Measurements from ENCODE around the gene UNC13A. TPM values are rescaled to one million over a fixed set of nuclear protein-coding genes. Genes with fewer than 3 reads are reported as not detected.

UNC13A gene
- total and polyA plus RNA-seq, 2 of the 13 experiments (the other 11 are each of a cell fraction or from before 2014, with no cell fraction given) = 0.11 to 0.45 TPM

GRCh38 chr19:17655751-17656472 lies 32.2 kb downstream of the UNC13A start (continued):
- TF ChIP-seq ZNF556 (CRISPR knock-in tag; IDR thresholded peaks at IDR 0.05; ENCODE audit: borderline replicate concordance) = no peak
- TF ChIP-seq GABPB1 (CRISPR knock-in tag; IDR thresholded peaks at IDR 0.05) = peak; percentile 47; the same call in 1 of the 2 replicates
- TF ChIP-seq ZFP91 (CRISPR knock-in tag; IDR thresholded peaks at IDR 0.05; ENCODE audit: borderline replicate concordance) = peak; percentile 11; the same call in 1 of the 2 replicates
- no peak for TF ChIP-seq ZBTB42 (CRISPR knock-in tag; IDR thresholded peaks at IDR 0.05)
- peak; percentile 84 for TF ChIP-seq HNF4A (CRISPR knock-in tag; IDR thresholded peaks at IDR 0.05)
- no peak for TF ChIP-seq ZNF121 (CRISPR knock-in tag; IDR thresholded peaks at IDR 0.05)
- TF ChIP-seq, protein P1, sequence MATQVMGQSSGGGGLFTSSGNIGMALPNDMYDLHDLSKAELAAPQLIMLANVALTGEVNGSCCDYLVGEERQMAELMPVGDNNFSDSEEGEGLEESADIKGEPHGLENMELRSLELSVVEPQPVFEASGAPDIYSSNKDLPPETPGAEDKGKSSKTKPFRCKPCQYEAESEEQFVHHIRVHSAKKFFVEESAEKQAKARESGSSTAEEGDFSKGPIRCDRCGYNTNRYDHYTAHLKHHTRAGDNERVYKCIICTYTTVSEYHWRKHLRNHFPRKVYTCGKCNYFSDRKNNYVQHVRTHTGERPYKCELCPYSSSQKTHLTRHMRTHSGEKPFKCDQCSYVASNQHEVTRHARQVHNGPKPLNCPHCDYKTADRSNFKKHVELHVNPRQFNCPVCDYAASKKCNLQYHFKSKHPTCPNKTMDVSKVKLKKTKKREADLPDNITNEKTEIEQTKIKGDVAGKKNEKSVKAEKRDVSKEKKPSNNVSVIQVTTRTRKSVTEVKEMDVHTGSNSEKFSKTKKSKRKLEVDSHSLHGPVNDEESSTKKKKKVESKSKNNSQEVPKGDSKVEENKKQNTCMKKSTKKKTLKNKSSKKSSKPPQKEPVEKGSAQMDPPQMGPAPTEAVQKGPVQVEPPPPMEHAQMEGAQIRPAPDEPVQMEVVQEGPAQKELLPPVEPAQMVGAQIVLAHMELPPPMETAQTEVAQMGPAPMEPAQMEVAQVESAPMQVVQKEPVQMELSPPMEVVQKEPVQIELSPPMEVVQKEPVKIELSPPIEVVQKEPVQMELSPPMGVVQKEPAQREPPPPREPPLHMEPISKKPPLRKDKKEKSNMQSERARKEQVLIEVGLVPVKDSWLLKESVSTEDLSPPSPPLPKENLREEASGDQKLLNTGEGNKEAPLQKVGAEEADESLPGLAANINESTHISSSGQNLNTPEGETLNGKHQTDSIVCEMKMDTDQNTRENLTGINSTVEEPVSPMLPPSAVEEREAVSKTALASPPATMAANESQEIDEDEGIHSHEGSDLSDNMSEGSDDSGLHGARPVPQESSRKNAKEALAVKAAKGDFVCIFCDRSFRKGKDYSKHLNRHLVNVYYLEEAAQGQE (IDR thresholded peaks at IDR 0.05; ENCODE audit: borderline replicate concordance in 1 of 2, low read depth in 1 of 2, low read length in 2 of 2) = no peak
- TF ChIP-seq ZNF484 (CRISPR knock-in tag; IDR thresholded peaks at IDR 0.05; ENCODE audit: borderline replicate concordance, low read depth) = no peak
- TF ChIP-seq RBM39 (IDR thresholded peaks at IDR 0.05; ENCODE audit: low read depth, low read length, poor library complexity, severe bottlenecking) = no peak
- no peak for TF ChIP-seq SMAD3 (CRISPR knock-in tag; IDR thresholded peaks at IDR 0.05)
- no peak for TF ChIP-seq CCAR2 (optimal IDR thresholded peaks at IDR 0.05; ENCODE audit: low read depth, low read length)
- TF ChIP-seq, protein P2, sequence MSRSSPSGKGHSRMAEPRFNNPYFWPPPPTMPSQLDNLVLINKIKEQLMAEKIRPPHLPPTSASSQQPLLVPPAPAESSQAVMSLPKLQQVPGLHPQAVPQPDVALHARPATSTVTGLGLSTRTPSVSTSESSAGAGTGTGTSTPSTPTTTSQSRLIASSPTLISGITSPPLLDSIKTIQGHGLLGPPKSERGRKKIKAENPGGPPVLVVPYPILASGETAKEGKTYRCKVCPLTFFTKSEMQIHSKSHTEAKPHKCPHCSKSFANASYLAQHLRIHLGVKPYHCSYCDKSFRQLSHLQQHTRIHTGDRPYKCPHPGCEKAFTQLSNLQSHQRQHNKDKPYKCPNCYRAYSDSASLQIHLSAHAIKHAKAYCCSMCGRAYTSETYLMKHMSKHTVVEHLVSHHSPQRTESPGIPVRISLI (CRISPR knock-in tag; IDR thresholded peaks at IDR 0.05; ENCODE audit: borderline replicate concordance) = 0 out of 2 replicates have a peak, but pooled peaks have one; percentile 13
- TF ChIP-seq, protein P3, sequence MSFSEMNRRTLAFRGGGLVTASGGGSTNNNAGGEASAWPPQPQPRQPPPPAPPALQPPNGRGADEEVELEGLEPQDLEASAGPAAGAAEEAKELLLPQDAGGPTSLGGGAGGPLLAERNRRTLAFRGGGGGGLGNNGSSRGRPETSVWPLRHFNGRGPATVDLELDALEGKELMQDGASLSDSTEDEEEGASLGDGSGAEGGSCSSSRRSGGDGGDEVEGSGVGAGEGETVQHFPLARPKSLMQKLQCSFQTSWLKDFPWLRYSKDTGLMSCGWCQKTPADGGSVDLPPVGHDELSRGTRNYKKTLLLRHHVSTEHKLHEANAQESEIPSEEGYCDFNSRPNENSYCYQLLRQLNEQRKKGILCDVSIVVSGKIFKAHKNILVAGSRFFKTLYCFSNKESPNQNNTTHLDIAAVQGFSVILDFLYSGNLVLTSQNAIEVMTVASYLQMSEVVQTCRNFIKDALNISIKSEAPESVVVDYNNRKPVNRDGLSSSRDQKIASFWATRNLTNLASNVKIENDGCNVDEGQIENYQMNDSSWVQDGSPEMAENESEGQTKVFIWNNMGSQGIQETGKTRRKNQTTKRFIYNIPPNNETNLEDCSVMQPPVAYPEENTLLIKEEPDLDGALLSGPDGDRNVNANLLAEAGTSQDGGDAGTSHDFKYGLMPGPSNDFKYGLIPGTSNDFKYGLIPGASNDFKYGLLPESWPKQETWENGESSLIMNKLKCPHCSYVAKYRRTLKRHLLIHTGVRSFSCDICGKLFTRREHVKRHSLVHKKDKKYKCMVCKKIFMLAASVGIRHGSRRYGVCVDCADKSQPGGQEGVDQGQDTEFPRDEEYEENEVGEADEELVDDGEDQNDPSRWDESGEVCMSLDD (CRISPR knock-in tag; IDR thresholded peaks at IDR 0.05; ENCODE audit: borderline replicate concordance) = peak; percentile 70; the same call in 1 of the 2 replicates
- TF ChIP-seq ZNF138 (CRISPR knock-in tag; IDR thresholded peaks at IDR 0.05; ENCODE audit: low read depth) = no peak
- no peak for TF ChIP-seq SP1 (IDR thresholded peaks at IDR 0.05)
- no peak for TF ChIP-seq SP1 (CRISPR knock-in tag; IDR thresholded peaks at IDR 0.05)
- TF ChIP-seq ZNF619 (CRISPR knock-in tag; IDR thresholded peaks at IDR 0.05) = no peak

All from HepG2 (cell line).